Measurements from ENCODE around the gene GABRA6.

DNA sequence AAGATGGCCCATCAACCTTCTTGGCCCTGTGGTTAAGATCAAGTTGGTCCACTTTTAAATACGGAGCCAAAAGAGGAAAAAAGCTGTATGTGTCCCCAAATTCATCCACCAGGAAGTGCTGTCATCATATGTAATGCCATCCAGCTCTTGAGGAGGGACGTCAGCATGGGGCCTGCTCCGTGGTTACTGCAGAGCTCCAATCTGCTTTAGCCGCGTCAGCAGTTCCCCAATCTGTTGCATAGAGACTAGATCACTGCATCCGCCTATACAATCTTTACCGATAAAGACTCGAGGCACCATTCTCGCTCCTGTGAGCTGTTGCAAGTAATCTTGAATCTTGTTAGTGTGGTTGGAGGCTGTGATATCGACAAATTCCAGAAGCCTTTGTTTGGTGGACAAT is 65.7 kb downstream of the GABRA6 start:
- TF ChIP-seq, protein P1, sequence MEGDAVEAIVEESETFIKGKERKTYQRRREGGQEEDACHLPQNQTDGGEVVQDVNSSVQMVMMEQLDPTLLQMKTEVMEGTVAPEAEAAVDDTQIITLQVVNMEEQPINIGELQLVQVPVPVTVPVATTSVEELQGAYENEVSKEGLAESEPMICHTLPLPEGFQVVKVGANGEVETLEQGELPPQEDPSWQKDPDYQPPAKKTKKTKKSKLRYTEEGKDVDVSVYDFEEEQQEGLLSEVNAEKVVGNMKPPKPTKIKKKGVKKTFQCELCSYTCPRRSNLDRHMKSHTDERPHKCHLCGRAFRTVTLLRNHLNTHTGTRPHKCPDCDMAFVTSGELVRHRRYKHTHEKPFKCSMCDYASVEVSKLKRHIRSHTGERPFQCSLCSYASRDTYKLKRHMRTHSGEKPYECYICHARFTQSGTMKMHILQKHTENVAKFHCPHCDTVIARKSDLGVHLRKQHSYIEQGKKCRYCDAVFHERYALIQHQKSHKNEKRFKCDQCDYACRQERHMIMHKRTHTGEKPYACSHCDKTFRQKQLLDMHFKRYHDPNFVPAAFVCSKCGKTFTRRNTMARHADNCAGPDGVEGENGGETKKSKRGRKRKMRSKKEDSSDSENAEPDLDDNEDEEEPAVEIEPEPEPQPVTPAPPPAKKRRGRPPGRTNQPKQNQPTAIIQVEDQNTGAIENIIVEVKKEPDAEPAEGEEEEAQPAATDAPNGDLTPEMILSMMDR (IDR thresholded peaks at IDR 0.05): no peak
- no peak for TF ChIP-seq POLR2A (IDR thresholded peaks at IDR 0.05)
